Duodenal mucosa (tissue), 2 donors: ENCODE data around the gene NCK1.

Experiments used
- H3K27ac ChIP-seq: one replicate; pipeline ENCODE4 v1.7.0; 2013; ENCODE audit warnings: low read depth, low read length
- H3K27me3 ChIP-seq, 2 donors: one replicate each; pipeline ENCODE4 v1.7.0; 2013; ENCODE audit warnings: low read length in 2 of 2, control low read depth in 1 of 2; ENCODE audit not compliant: insufficient read depth in 2 of 2, control insufficient read depth in 1 of 2
- H3K36me3 ChIP-seq, 2 donors: one replicate each; pipeline ENCODE4 v1.7.0; 2013; ENCODE audit warnings: low read length in 2 of 2, control low read depth in 1 of 2; ENCODE audit not compliant: insufficient read depth in 2 of 2, control insufficient read depth in 1 of 2
- H3K4me1 ChIP-seq, 2 donors: one replicate each; pipeline ENCODE4 v1.7.0; 2013; ENCODE audit warnings: low read length in 2 of 2, control low read depth in 1 of 2; ENCODE audit not compliant: insufficient read depth in 2 of 2, control insufficient read depth in 1 of 2
- H3K4me3 ChIP-seq, 2 donors: one replicate each; pipeline ENCODE4 v1.7.0; 2013; ENCODE audit warnings: low read length in 2 of 2, low read depth in 1 of 2
- H3K9ac ChIP-seq, 2 donors: one replicate each; pipeline ENCODE4 v1.7.0; 2013; ENCODE audit warnings: low read length in 2 of 2, low read depth in 1 of 2
- H3K9me3 ChIP-seq, 2 donors: one replicate each; pipeline ENCODE4 v1.7.0; 2013; ENCODE audit warnings: low read length in 2 of 2, control low read depth in 1 of 2; ENCODE audit not compliant: control insufficient read depth in 1 of 2

Gene NCK1

DNA sequence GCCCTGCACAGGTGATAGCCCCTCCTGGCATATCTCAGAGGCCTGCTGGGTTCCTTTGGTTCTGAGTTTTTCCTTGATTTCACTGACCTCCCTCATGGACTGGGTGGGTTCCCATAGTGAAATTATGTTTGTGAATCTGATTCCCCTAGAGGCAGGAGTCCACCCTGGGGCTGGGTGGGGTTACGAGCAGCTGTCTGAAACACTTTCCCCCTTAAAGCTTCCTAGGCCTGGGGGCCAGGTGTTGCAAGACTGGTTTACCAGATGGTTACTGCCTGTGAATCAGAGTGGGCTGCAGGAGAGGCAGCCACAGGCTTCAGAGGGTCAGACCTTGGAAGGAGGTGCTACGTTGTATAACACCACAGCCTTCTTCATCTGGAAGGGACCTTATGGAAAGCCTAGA is 130.1 kb downstream of the NCK1 start:
- Histone ChIP-seq H3K9me3 (no peaks in the 10 kb centered on the region), H3K4me3 (no peak overlapping the region), H3K36me3 (no peaks in the 10 kb centered on the region), H3K4me1 (peaks cover 14 to 15% of the 10 kb centered on the region in 2 donors), H3K9ac (no peak overlapping the region), H3K27me3 (no peaks in the 10 kb centered on the region), H3K27ac (no peak overlapping the region)

GRCh38 chr3:136994772-136995516 is 132.9 kb downstream of the NCK1 start:
- no peaks in the 10 kb centered on the region for H3K36me3 ChIP-seq
- H3K4me1 ChIP-seq = peaks cover 12 to 15% of the 10 kb centered on the region in 2 donors
- no peak overlapping the region for H3K9ac ChIP-seq
- H3K27me3 ChIP-seq = no peaks in the 10 kb centered on the region
- no peak overlapping the region for H3K27ac ChIP-seq
- H3K4me3 ChIP-seq = no peak overlapping the region
- H3K9me3 ChIP-seq = no peaks in the 10 kb centered on the region

GRCh38 chr3:136995652-136996051 is 133.6 kb downstream of the NCK1 start:
- H3K27ac ChIP-seq = no peak overlapping the region
- H3K9ac ChIP-seq = no peak overlapping the region
- H3K36me3 ChIP-seq = no peaks in the 10 kb centered on the region

More at GRCh38 chr3:136995652-136996051, 133.6 kb downstream of the NCK1 start:
- Histone ChIP-seq H3K4me3 (no peak overlapping the region), H3K27me3 (no peaks in the 10 kb centered on the region), H3K9me3 (no peaks in the 10 kb centered on the region), H3K4me1 (peaks cover 9 to 15% of the 10 kb centered on the region in 2 donors)
